Mammary epithelial cell (primary cell): ENCODE results near the gene SIK2.

Source experiments
- EZH2 ChIP-seq: IDR thresholded peaks from 2 replicates; pipeline ENCODE4 v1.6.1; 2012; ENCODE audit warnings: low read length, inconsistent platforms, borderline replicate concordance
- TF ChIP-seq, protein P1 (sequence below), 2 donors: IDR thresholded peaks in 1 of 2; conservative IDR thresholded peaks in 1 of 2; 2 replicates each; pipeline ENCODE4 v1.5.1; 2011 to 2012; ENCODE audit warnings: inconsistent platforms in 2 of 2, low read length in 2 of 2, mild to moderate bottlenecking in 2 of 2, control low read depth in 1 of 2, low read depth in 1 of 2; ENCODE audit not compliant: insufficient read depth in 1 of 2; ENCODE audit errors: extremely low read depth in 1 of 2

DNA sequence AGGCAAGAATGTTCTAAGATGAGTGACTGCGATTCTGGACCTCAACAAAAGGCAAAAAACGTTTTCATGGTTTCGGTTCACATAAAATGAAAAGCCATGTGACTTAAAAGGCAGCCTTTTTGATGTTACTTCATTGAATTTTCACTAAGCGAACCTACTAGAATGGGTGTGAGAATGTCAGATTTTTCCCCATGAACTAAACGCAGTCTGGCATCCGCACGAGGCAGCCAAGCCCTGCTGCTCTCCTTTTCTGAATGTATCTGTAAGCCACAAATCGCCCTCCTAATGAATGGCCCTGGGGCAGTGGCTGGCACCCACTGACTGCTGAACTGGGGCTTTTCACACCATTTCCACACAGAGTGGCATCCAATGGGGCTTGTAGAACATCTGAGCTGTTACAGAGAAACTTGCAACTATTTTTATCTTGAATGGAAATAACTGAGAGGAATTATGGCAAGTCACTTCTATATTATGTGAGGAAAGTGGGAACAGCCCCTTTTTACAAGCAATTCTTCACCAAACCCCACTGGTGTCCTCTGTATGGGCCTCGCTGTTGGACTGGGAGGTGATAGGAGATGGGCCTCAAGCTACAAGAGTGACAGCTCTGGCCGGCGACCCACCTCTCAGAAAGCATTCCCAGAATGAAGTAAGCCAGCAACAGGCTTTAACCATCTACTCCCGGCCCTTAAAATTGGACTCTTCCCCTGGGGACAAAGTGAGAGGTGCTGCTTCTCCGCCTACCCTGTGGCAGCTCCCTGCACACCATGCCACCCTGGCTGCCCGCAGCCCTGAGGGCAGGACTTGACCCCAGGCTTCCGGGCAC lies 134.6 kb downstream of the SIK2 start:
- TF ChIP-seq, protein P1, sequence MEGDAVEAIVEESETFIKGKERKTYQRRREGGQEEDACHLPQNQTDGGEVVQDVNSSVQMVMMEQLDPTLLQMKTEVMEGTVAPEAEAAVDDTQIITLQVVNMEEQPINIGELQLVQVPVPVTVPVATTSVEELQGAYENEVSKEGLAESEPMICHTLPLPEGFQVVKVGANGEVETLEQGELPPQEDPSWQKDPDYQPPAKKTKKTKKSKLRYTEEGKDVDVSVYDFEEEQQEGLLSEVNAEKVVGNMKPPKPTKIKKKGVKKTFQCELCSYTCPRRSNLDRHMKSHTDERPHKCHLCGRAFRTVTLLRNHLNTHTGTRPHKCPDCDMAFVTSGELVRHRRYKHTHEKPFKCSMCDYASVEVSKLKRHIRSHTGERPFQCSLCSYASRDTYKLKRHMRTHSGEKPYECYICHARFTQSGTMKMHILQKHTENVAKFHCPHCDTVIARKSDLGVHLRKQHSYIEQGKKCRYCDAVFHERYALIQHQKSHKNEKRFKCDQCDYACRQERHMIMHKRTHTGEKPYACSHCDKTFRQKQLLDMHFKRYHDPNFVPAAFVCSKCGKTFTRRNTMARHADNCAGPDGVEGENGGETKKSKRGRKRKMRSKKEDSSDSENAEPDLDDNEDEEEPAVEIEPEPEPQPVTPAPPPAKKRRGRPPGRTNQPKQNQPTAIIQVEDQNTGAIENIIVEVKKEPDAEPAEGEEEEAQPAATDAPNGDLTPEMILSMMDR (conservative IDR thresholded peaks at IDR 0.05 in 1 of 2, IDR thresholded peaks at IDR 0.05 in 1 of 2; ENCODE audit: extremely low read depth in 1 of 2, insufficient read depth in 1 of 2, low read depth in 1 of 2, low read length in 2 of 2): no peak
- no peak for TF ChIP-seq EZH2
